ENCODE data around the gene GAK. TPM values are rescaled to one million over a fixed set of nuclear protein-coding genes. Genes with fewer than 3 reads are reported as not detected.
A peak's percentile ranks its signal among the peaks of the same experiment; 100 is the strongest.
"Not testable (repeated sequence)": the region's sequence is repeated elsewhere in the genome, so short reads cannot be mapped to it uniquely, and the experiment has no call there.

GAK gene
- total and polyA plus RNA-seq, 4 donors: 27.4 to 69.7 (median 47.0) TPM

GRCh38 chr4:919004-919680, 13.0 kb downstream of the GAK start:
- not testable (repeated sequence) for H3K9ac ChIP-seq (ENCODE audit: low read depth in 1 of 2, low read length in 2 of 2); H3K4me1 ChIP-seq (ENCODE audit: control insufficient read depth in 4 of 4, insufficient read depth in 4 of 4, low read length in 3 of 4); H3K4me3 ChIP-seq (ENCODE audit: low read depth in 1 of 3, low read length in 3 of 3); H3K27ac ChIP-seq (ENCODE audit: low read depth in 1 of 2, low read length in 2 of 2); H3K27me3 ChIP-seq (ENCODE audit: control insufficient read depth in 4 of 4, insufficient read depth in 4 of 4, low read length in 3 of 4); DNase-seq (ENCODE audit: low spot score); H3K9me3 ChIP-seq (ENCODE audit: control insufficient read depth in 4 of 4, low read length in 3 of 4); H3K36me3 ChIP-seq (ENCODE audit: control insufficient read depth in 4 of 4, insufficient read depth in 3 of 4, low read depth in 1 of 4, low read length in 3 of 4)
- 96% methylated on average over 15 of the region's 15 CpGs for WGBS
- peak in 1 of 2 donors; percentile 5 for TF ChIP-seq HNF4A (conservative IDR thresholded peaks at IDR 0.05)

GRCh38 chr4:918591-918990, 13.5 kb downstream of the GAK start:
- 88% methylated on average over 6 of the region's 6 CpGs for WGBS
- H3K9ac ChIP-seq (ENCODE audit: low read depth in 1 of 2, low read length in 2 of 2); H3K9me3 ChIP-seq (ENCODE audit: control insufficient read depth in 4 of 4, low read length in 3 of 4); DNase-seq (ENCODE audit: low spot score); H3K4me1 ChIP-seq (ENCODE audit: control insufficient read depth in 4 of 4, insufficient read depth in 4 of 4, low read length in 3 of 4); H3K27ac ChIP-seq (ENCODE audit: low read depth in 1 of 2, low read length in 2 of 2); H3K4me3 ChIP-seq (ENCODE audit: low read depth in 1 of 3, low read length in 3 of 3); H3K27me3 ChIP-seq (ENCODE audit: control insufficient read depth in 4 of 4, insufficient read depth in 4 of 4, low read length in 3 of 4); H3K36me3 ChIP-seq (ENCODE audit: control insufficient read depth in 4 of 4, insufficient read depth in 3 of 4, low read depth in 1 of 4, low read length in 3 of 4): not testable (repeated sequence)

GRCh38 chr4:917992-918391, 14.1 kb downstream of the GAK start:
- no peak for DNase-seq (ENCODE audit: low spot score)
- Histone ChIP-seq H3K9me3 (ENCODE audit: control insufficient read depth in 4 of 4, low read length in 3 of 4) (peaks cover 0 to 3% (median 0%) of the 10 kb centered on the region in 4 donors), H3K27me3 (ENCODE audit: control insufficient read depth in 4 of 4, insufficient read depth in 4 of 4, low read length in 3 of 4) (no peaks in the 10 kb centered on the region), H3K27ac (ENCODE audit: low read depth in 1 of 2, low read length in 2 of 2) (no peak overlapping the region), H3K4me3 (ENCODE audit: low read depth in 1 of 3, low read length in 3 of 3) (no peak overlapping the region), H3K9ac (ENCODE audit: low read depth in 1 of 2, low read length in 2 of 2) (no peak overlapping the region), H3K36me3 (ENCODE audit: control insufficient read depth in 4 of 4, insufficient read depth in 3 of 4, low read depth in 1 of 4, low read length in 3 of 4) (peaks cover 0 to 6% (median under 1%) of the 10 kb centered on the region in 4 donors), H3K4me1 (ENCODE audit: control insufficient read depth in 4 of 4, insufficient read depth in 4 of 4, low read length in 3 of 4) (peaks cover 0 to 9% (median 3%) of the 10 kb centered on the region in 4 donors)
- TF ChIP-seq YY1 (IDR thresholded peaks at IDR 0.05): no peak
- no peak for TF ChIP-seq SP1 (IDR thresholded peaks at IDR 0.05)
- no peak for TF ChIP-seq TAF1 (conservative IDR thresholded peaks at IDR 0.05)
- no peak for TF ChIP-seq CTCF (IDR thresholded peaks at IDR 0.05; ENCODE audit: low read depth, low read length, missing input control)
- no peak for TF ChIP-seq GABPA (IDR thresholded peaks at IDR 0.05 in 1 of 2, conservative IDR thresholded peaks at IDR 0.05 in 1 of 2)
- TF ChIP-seq RAD21 (IDR thresholded peaks at IDR 0.05): no peak
- TF ChIP-seq ZBTB33 (IDR thresholded peaks at IDR 0.05): no peak
- no peak for TF ChIP-seq NR2F2 (IDR thresholded peaks at IDR 0.05)
- no peak for TF ChIP-seq MAX (IDR thresholded peaks at IDR 0.05)
- TF ChIP-seq FOXA1 (IDR thresholded peaks at IDR 0.05): no peak
- no peak for TF ChIP-seq ATF3 (IDR thresholded peaks at IDR 0.05)
- TF ChIP-seq JUND (IDR thresholded peaks at IDR 0.05): no peak
- TF ChIP-seq EGR1 (IDR thresholded peaks at IDR 0.05; ENCODE audit: low read depth in 2 of 2): no peak
- no peak for TF ChIP-seq RXRA (IDR thresholded peaks at IDR 0.05)
- no peak for TF ChIP-seq REST (IDR thresholded peaks at IDR 0.05)
- no peak for TF ChIP-seq HNF4A (conservative IDR thresholded peaks at IDR 0.05)
- no peak for TF ChIP-seq FOXA2 (IDR thresholded peaks at IDR 0.05)
- no peak for TF ChIP-seq HNF4G (IDR thresholded peaks at IDR 0.05)
- 98% methylated on average over 2 of the region's 2 CpGs for WGBS
